ENCODE measurements around the gene PMEPA1.

GRCh38 chr20:57744206-57744605, 34.4 kb upstream of the PMEPA1 start:
- TF ChIP-seq RAD21 (IDR thresholded peaks at IDR 0.05) (no peak), ATF3 (IDR thresholded peaks at IDR 0.05) (no peak)
- TF ChIP-seq, protein P1, sequence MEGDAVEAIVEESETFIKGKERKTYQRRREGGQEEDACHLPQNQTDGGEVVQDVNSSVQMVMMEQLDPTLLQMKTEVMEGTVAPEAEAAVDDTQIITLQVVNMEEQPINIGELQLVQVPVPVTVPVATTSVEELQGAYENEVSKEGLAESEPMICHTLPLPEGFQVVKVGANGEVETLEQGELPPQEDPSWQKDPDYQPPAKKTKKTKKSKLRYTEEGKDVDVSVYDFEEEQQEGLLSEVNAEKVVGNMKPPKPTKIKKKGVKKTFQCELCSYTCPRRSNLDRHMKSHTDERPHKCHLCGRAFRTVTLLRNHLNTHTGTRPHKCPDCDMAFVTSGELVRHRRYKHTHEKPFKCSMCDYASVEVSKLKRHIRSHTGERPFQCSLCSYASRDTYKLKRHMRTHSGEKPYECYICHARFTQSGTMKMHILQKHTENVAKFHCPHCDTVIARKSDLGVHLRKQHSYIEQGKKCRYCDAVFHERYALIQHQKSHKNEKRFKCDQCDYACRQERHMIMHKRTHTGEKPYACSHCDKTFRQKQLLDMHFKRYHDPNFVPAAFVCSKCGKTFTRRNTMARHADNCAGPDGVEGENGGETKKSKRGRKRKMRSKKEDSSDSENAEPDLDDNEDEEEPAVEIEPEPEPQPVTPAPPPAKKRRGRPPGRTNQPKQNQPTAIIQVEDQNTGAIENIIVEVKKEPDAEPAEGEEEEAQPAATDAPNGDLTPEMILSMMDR (IDR thresholded peaks at IDR 0.05; ENCODE audit: low read depth, low read length, missing input control): no peak
